Stimulated activated naive B cell treated with anti-CD40 and anti-IgM and Interleukin-4, amounts not matched to agents 10 μg/mL and 1 μg/mL and 100 μg/mL, for 72 hours (primary cell): Measurements from ENCODE around the gene ATP1B3.
"Not testable (repeated sequence)": the region's sequence is repeated elsewhere in the genome, so short reads cannot be mapped to it uniquely, and the experiment has no call there.

Experiments used
- ATAC-seq, 2 donors: fragments of 150-1000 bp; cut with Tn5 transposase; replicated peaks; 2 replicates each; pipeline ENCODE4 v1.10.0; 2021; ENCODE audit warnings: moderate library complexity in 1 of 2
- DNase-seq: peaks from one replicate; pipeline ENCODE4 v3.0.0; 2021
- H3K27ac Mint-ChIP-seq: one replicate; pipeline ENCODE4 v1.8.0; 2022; ENCODE audit warnings: mild to moderate bottlenecking, mixed read lengths
- H3K27me3 Mint-ChIP-seq, 2 donors: one replicate each; pipeline ENCODE4 v1.8.0; 2022; ENCODE audit warnings: mixed read lengths in 2 of 2
- H3K36me3 Mint-ChIP-seq, 2 donors: one replicate each; pipeline ENCODE4 v1.8.0; 2022; ENCODE audit warnings: mixed read lengths in 2 of 2, mild to moderate bottlenecking in 1 of 2
- H3K4me1 Mint-ChIP-seq, 2 donors: one replicate each; pipeline ENCODE4 v1.8.0; 2022; ENCODE audit warnings: mixed read lengths in 2 of 2, mild to moderate bottlenecking in 1 of 2
- H3K4me3 Mint-ChIP-seq, 2 donors: one replicate each; pipeline ENCODE4 v1.8.0; 2022; ENCODE audit warnings: mild to moderate bottlenecking in 2 of 2, mixed read lengths in 2 of 2, moderate library complexity in 1 of 2
- H3K9me3 Mint-ChIP-seq, 2 donors: one replicate each; pipeline ENCODE4 v1.8.0; 2022; ENCODE audit warnings: mixed read lengths in 2 of 2, mild to moderate bottlenecking in 1 of 2

ATP1B3 gene

DNA sequence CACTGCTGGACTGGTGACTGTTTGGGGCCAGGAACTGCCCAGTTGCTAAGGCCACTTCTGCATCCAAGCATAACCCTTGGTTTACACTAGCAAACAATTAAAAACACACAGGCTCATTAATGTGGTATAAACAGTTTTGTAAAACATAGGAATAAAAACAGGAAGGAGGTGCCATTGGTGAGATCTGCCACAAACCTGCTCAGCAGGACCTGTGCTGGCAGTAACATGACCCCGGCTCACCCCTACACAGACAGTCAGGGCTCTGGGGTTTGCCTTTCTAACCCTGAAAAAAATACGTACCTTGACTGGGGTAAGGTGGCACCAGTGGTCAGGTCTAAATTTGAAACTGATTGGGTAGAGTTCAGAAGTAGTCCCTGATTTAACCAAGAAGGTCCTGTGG lies 76.2 kb downstream of the ATP1B3 start:
- Mint-ChIP-seq H3K4me1 (peaks cover 11 to 18% of the 10 kb centered on the region in 2 donors), H3K27ac (no peak overlapping the region), H3K36me3 (peaks cover 8 to 25% of the 10 kb centered on the region in 2 donors), H3K9me3 (no peaks in the 10 kb centered on the region), H3K27me3 (no peaks in the 10 kb centered on the region), H3K4me3 (no peak overlapping the region)
- DNase-seq, result no peak
- ATAC-seq, result no peak

DNA sequence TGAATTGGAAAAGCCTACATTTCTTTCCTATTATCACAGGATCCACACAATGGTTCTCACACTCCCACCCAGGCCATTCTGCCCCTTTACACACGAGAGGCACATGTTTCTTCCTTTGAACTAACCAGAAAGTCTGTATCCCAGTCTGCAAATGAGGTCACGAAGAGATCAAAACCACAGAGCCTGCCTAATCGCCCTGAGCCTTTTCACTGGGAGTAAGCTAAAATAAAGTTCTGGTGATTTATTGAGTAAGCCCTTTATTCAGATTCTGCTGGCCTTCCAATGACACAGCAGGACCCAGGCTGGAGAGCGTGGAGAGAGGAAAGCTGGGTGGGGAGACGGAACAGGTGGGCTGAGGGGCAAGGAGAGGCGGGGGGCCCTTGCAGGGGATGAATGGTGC lies 78.7 kb downstream of the ATP1B3 start:
- H3K4me3 Mint-ChIP-seq, result no peak overlapping the region
- no peak for DNase-seq

GRCh38 chr3:141959589-141960554 lies 83.4 kb downstream of the ATP1B3 start:
- Mint-ChIP-seq H3K27me3 (no peaks in the 10 kb centered on the region), H3K9me3 (no peaks in the 10 kb centered on the region), H3K4me3 (no peak overlapping the region), H3K27ac (no peak overlapping the region), H3K36me3 (peaks cover 3 to 25% of the 10 kb centered on the region in 2 donors), H3K4me1 (peaks cover 4 to 6% of the 10 kb centered on the region in 2 donors)
- ATAC-seq (no peak), DNase-seq (no peak)

More for the DNA sequence above, 78.7 kb downstream of the ATP1B3 start:
- H3K36me3 Mint-ChIP-seq, result peaks cover 6 to 30% of the 10 kb centered on the region in 2 donors
- peaks cover 9 to 17% of the 10 kb centered on the region in 2 donors for H3K4me1 Mint-ChIP-seq
- H3K27me3 Mint-ChIP-seq, result no peaks in the 10 kb centered on the region
- ATAC-seq, result no peak
- H3K27ac Mint-ChIP-seq, result peak overlapping the region; percentile 16
- no peaks in the 10 kb centered on the region for H3K9me3 Mint-ChIP-seq

DNA sequence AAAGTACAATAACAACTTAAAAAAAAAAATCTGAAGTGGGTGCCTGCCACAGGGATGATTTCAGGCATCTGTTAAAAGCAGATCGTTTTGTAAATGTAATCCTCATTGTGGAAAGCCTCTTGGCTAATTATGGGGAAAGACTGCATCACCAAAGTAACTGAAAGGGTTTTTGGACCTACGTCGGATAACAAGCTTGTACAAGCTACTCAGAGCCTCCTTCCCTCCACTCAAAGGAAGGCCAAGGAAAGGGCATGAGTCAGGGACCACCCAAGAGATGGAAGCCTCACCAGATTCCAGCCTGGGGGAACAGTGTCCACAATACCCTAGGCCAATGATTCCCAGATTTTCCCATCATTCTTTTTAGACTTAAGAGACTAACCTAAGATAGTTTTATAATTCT lies 84.3 kb downstream of the ATP1B3 start:
- Mint-ChIP-seq H3K4me1 (no peaks in the 10 kb centered on the region), H3K27ac (no peak overlapping the region), H3K36me3 (peaks cover 4 to 25% of the 10 kb centered on the region in 2 donors), H3K4me3 (no peak overlapping the region), H3K9me3 (no peaks in the 10 kb centered on the region), H3K27me3 (no peaks in the 10 kb centered on the region)
- ATAC-seq (no peak), DNase-seq (no peak)

GRCh38 chr3:141963301-141963700 lies 86.9 kb downstream of the ATP1B3 start:
- no peaks in the 10 kb centered on the region for H3K4me1 Mint-ChIP-seq
- no peak overlapping the region for H3K4me3 Mint-ChIP-seq
- no peak overlapping the region for H3K27ac Mint-ChIP-seq
- ATAC-seq (no peak), DNase-seq (no peak)
- peaks cover 11 to 19% of the 10 kb centered on the region in 2 donors for H3K36me3 Mint-ChIP-seq
- no peaks in the 10 kb centered on the region for H3K9me3 Mint-ChIP-seq
- H3K27me3 Mint-ChIP-seq, result no peaks in the 10 kb centered on the region

DNA sequence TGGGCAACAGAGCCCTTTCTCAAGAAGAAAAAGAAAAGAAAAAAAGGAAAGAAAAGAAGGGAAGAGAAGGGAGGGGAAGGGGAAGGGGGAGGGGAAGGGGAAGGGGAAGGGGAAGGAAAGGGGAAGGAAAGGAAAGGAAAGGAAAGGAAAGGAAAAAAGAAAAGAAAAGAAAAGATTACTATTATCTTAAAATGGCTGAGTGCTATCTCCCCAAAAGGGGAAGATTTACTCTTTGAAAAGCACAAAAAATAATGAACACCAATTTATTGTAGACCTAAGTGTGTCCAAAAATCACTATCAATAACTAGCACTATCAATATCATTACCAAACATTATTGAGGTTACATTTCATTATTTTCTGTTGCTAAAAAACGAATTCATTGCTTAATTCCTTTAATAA lies 89.0 kb downstream of the ATP1B3 start:
- no peak overlapping the region for H3K4me3 Mint-ChIP-seq
- H3K36me3 Mint-ChIP-seq, result peaks cover 8 to 15% of the 10 kb centered on the region in 2 donors
- no peaks in the 10 kb centered on the region for H3K27me3 Mint-ChIP-seq
- no peak for ATAC-seq
- H3K27ac Mint-ChIP-seq, result no peak overlapping the region
- no peak for DNase-seq
- no peaks in the 10 kb centered on the region for H3K4me1 Mint-ChIP-seq
- H3K9me3 Mint-ChIP-seq, result no peaks in the 10 kb centered on the region

GRCh38 chr3:141969711-141970110 lies 93.3 kb downstream of the ATP1B3 start:
- no peak for DNase-seq
- H3K27ac Mint-ChIP-seq, result no peak overlapping the region
- H3K36me3 Mint-ChIP-seq, result peaks cover 6 to 11% of the 10 kb centered on the region in 2 donors
- no peak for ATAC-seq
- H3K4me3 Mint-ChIP-seq, result no peak overlapping the region
- H3K9me3 Mint-ChIP-seq, result no peaks in the 10 kb centered on the region
- H3K4me1 Mint-ChIP-seq, result no peaks in the 10 kb centered on the region
- H3K27me3 Mint-ChIP-seq, result no peaks in the 10 kb centered on the region

GRCh38 chr3:141971571-141971970 lies 95.1 kb downstream of the ATP1B3 start:
- Mint-ChIP-seq H3K4me1 (no peaks in the 10 kb centered on the region), H3K27me3 (no peaks in the 10 kb centered on the region), H3K27ac (no peak overlapping the region), H3K36me3 (peaks cover 6 to 12% of the 10 kb centered on the region in 2 donors), H3K9me3 (no peaks in the 10 kb centered on the region), H3K4me3 (no peak overlapping the region)
- DNase-seq (no peak), ATAC-seq (no peak)

DNA sequence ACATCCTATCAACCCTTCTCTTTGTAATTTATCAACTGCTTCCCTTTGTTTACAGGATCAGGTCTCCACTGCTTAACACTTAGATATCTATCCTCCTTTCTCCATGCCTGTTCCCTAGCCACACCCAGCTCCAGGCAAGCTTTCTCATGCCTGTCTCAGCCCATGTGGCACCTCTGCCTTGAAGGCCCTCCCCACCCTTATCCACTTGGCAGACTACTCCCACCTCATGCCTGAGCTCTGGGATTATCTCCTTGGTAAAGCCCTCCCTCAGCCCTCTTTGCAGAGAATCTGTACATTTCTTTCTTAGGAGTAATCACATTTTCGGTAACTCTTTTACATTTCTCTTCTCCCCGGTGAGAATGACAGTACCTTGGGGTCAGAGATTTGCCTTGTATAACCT lies 96.0 kb downstream of the ATP1B3 start:
- Mint-ChIP-seq H3K9me3 (no peaks in the 10 kb centered on the region), H3K36me3 (peaks cover 5 to 11% of the 10 kb centered on the region in 2 donors), H3K27ac (no peak overlapping the region), H3K27me3 (no peaks in the 10 kb centered on the region), H3K4me1 (no peaks in the 10 kb centered on the region), H3K4me3 (no peak overlapping the region)
- DNase-seq (no peak), ATAC-seq (no peak)

GRCh38 chr3:141974777-141975176 lies 98.3 kb downstream of the ATP1B3 start:
- H3K4me1 Mint-ChIP-seq, H3K9me3 Mint-ChIP-seq, H3K4me3 Mint-ChIP-seq, H3K27me3 Mint-ChIP-seq, DNase-seq, ATAC-seq, H3K27ac Mint-ChIP-seq: not testable (repeated sequence)
- H3K36me3 Mint-ChIP-seq, result peaks cover 5 to 11% of the 10 kb centered on the region in 2 donors
